ENCODE data around the gene FZD1. TPM values are rescaled to one million over a fixed set of nuclear protein-coding genes. Genes with fewer than 3 reads are reported as not detected.

The FZD1 gene
- total and polyA plus RNA-seq, 10 of the 15 experiments (the other 5 are each of a cell fraction or from before 2014, with no cell fraction given), result 0.07 to 0.56 (median 0.18) TPM

- TF ChIP-seq NBN (IDR thresholded peaks at IDR 0.05), result no peak
These were observed 31.0 kb upstream of the FZD1 start (continued) for GRCh38 chr7:91233212-91233611.

GRCh38 chr7:91235211-91235832 is 28.9 kb upstream of the FZD1 start:
- Histone ChIP-seq H3K4me2 (ENCODE audit: control insufficient read depth, insufficient read depth) (no peak overlapping the region), H3K9ac (ENCODE audit: control insufficient read depth, insufficient read depth, low read length) (no peak overlapping the region), H3K27ac (ENCODE audit: control insufficient read depth, insufficient read depth) (no peak overlapping the region), H3K36me3 (ENCODE audit: control insufficient read depth in 2 of 2, insufficient read depth in 2 of 2, low read length in 1 of 2) (no peaks in the 10 kb centered on the region), H3K27me3 (replicated peaks in 1 of 2; ENCODE audit: control insufficient read depth in 2 of 2, insufficient read depth in 2 of 2, low read length in 1 of 2) (no peaks in the 10 kb centered on the region), H3K4me1 (ENCODE audit: control insufficient read depth, insufficient read depth, low read length) (no peaks in the 10 kb centered on the region), H3K79me2 (ENCODE audit: control insufficient read depth, insufficient read depth, low read length) (no peaks in the 10 kb centered on the region), H4K20me1 (ENCODE audit: control insufficient read depth, insufficient read depth) (no peaks in the 10 kb centered on the region), H2AFZ (ENCODE audit: control insufficient read depth, low read depth, low read length) (no peak overlapping the region), H3K4me3 (no peak overlapping the region), H3K9me3 (replicated peaks; ENCODE audit: control insufficient read depth, insufficient read depth, low read length) (no peaks in the 10 kb centered on the region)
- intact Hi-C loops (cut with micrococcal nuclease; ENCODE audit: unreplicated experiment) (no loop called here), in situ Hi-C loops (cut with MboI) (no loop called here)
- SMC1A ChIA-PET (ENCODE audit: uncharacterized antibody, unreplicated experiment), result no interaction called here
- no TSS peak for BruUV-seq (replicated peaks)
- RAD21 ChIA-PET (ENCODE audit: unreplicated experiment), result no interaction called here
- CTCF ChIA-PET, result no interaction called here
- FAIRE-seq, result no peak
- DNase-seq (ENCODE audit: low read depth, low spot score), result no peak
- POLR2A ChIA-PET, result no interaction called here
- 32% methylated on average over 3 of the region's 6 CpGs for WGBS (ENCODE audit: insufficient coverage, insufficient replicate concordance, low lambda C conversion rate, missing lambda C conversion rate)
- no peak for ATAC-seq
- no peak for TF ChIP-seq CHD1 (IDR thresholded peaks at IDR 0.05; ENCODE audit: low read depth, low read length)
- no peak for TF ChIP-seq HCFC1 (IDR thresholded peaks at IDR 0.05; ENCODE audit: low read length)
- TF ChIP-seq LARP7 (IDR thresholded peaks at IDR 0.05), result no peak
- TF ChIP-seq BMI1 (IDR thresholded peaks at IDR 0.05; ENCODE audit: borderline replicate concordance), result no peak
- no peak for TF ChIP-seq PBX3 (IDR thresholded peaks at IDR 0.05; ENCODE audit: insufficient replicate concordance, low read depth, low read length)
- TF ChIP-seq STAT3 (IDR thresholded peaks at IDR 0.05; ENCODE audit: low read depth, low read length), result no peak
- no peak for TF ChIP-seq SIX5 (IDR thresholded peaks at IDR 0.05; ENCODE audit: low read depth, low read length, severe bottlenecking)
- no peak for TF ChIP-seq RCOR1 (conservative IDR thresholded peaks at IDR 0.05; ENCODE audit: low read depth, low read length)
- TF ChIP-seq IKZF1 (conservative IDR thresholded peaks at IDR 0.05), result no peak
- TF ChIP-seq RBBP5 (conservative IDR thresholded peaks at IDR 0.05), result no peak
- TF ChIP-seq RUNX3 (IDR thresholded peaks at IDR 0.05; ENCODE audit: low read length), result no peak
- no peak for TF ChIP-seq BCL3 (IDR thresholded peaks at IDR 0.05; ENCODE audit: borderline replicate concordance, insufficient read depth, low read depth, low read length, poor library complexity, severe bottlenecking)
- TF ChIP-seq RB1 (IDR thresholded peaks at IDR 0.05; ENCODE audit: borderline replicate concordance), result no peak
- TF ChIP-seq HDAC6 (IDR thresholded peaks at IDR 0.05; ENCODE audit: unreplicated experiment), result no peak
- TF ChIP-seq ZSCAN29 (IDR thresholded peaks at IDR 0.05), result no peak
- no peak for TF ChIP-seq IRF5 (IDR thresholded peaks at IDR 0.05; ENCODE audit: borderline replicate concordance)
- no peak for TF ChIP-seq HSF1 (IDR thresholded peaks at IDR 0.05; ENCODE audit: low read depth, low read length)
- no peak for TF ChIP-seq ZNF207 (IDR thresholded peaks at IDR 0.05; ENCODE audit: borderline replicate concordance)
